Neural cell (in vitro differentiated cells): ENCODE data around the gene RNF41. TPM values are rescaled to one million over a fixed set of nuclear protein-coding genes. Genes with fewer than 3 reads are reported as not detected.

ENCODE experiments used
- H2AFZ ChIP-seq: fragments of 200-600, 300-800 bp; sonication (generic), shearing (Covaris generic); 2 replicates; pipeline ENCODE4 v1.6.0; 2014; ENCODE audit warnings: low read depth, mild to moderate bottlenecking, antibody characterized with exemption, low read length, moderate library complexity
- H3F3A ChIP-seq: fragments of 200-600 bp; shearing (Covaris generic); 2 replicates; pipeline ENCODE4 v1.6.1; 2016; ENCODE audit warnings: mild to moderate bottlenecking, moderate library complexity, mixed read lengths, antibody characterized with exemption, low read length; ENCODE audit not compliant: insufficient read depth, poor library complexity, severe bottlenecking
- H3K27ac ChIP-seq: fragments of 200-600, 300-800 bp; sonication (generic), shearing (Covaris generic); 2 replicates; pipeline ENCODE4 v1.5.1; 2014; ENCODE audit warnings: mild to moderate bottlenecking, low read length, moderate library complexity
- H3K27me3 ChIP-seq: fragments of 300-800, 200-600 bp; sonication (generic), shearing (Covaris generic); 2 replicates; pipeline ENCODE4 v1.6.0; 2014; ENCODE audit warnings: mild to moderate bottlenecking, low read depth, low read length, moderate library complexity; ENCODE audit not compliant: insufficient read depth
- H3K36me3 ChIP-seq: fragments of 300-800, 200-600 bp; sonication (generic), shearing (Covaris generic); 2 replicates; pipeline ENCODE4 v1.5.1; 2014; ENCODE audit warnings: mild to moderate bottlenecking, antibody characterized with exemption, low read length, moderate library complexity; ENCODE audit not compliant: insufficient read depth
- H3K4me2 ChIP-seq: fragments of 300-800, 200-600 bp; sonication (generic), shearing (Covaris generic); 2 replicates; pipeline ENCODE4 v1.6.0; 2014; ENCODE audit warnings: mild to moderate bottlenecking, low read length
- H3K4me3 ChIP-seq: fragments of 300-800, 200-600 bp; sonication (generic), shearing (Covaris generic); 2 replicates; pipeline ENCODE4 v1.5.1; 2014; ENCODE audit warnings: mild to moderate bottlenecking, low read length, moderate library complexity
- H3K79me2 ChIP-seq: fragments of 200-600 bp; shearing (Covaris generic); replicated peaks from 2 replicates; pipeline ENCODE4 v1.6.0; 2014; ENCODE audit warnings: mild to moderate bottlenecking, low read length, moderate library complexity; ENCODE audit not compliant: insufficient read depth
- H3K9ac ChIP-seq: fragments of 300-800, 200-600 bp; sonication (generic), shearing (Covaris generic); 2 replicates; pipeline ENCODE4 v1.6.1; 2016; ENCODE audit warnings: mild to moderate bottlenecking, low read length, mixed read lengths
- H3K9me2 ChIP-seq: fragments of 200-600 bp; shearing (Covaris generic); 2 replicates; pipeline ENCODE4 v1.6.1; 2016; ENCODE audit warnings: mild to moderate bottlenecking, low read length, mixed read lengths; ENCODE audit not compliant: insufficient read depth
- H3K9me3 ChIP-seq: fragments of 200-600, 300-800 bp; sonication (generic), shearing (Covaris generic); 2 replicates; pipeline ENCODE4 v1.6.1; 2016; ENCODE audit warnings: mild to moderate bottlenecking, mixed run types, low read length, moderate library complexity, mixed read lengths
- H4K20me1 ChIP-seq: fragments of 200-600 bp; shearing (Covaris generic); 2 replicates; pipeline ENCODE4 v1.6.1; 2016; ENCODE audit warnings: mild to moderate bottlenecking, mixed run types; ENCODE audit not compliant: insufficient read depth
- CTCF ChIP-seq: fragments of 450-650 bp; IDR thresholded peaks from 2 replicates; pipeline ENCODE4 v1.5.1; 2014; ENCODE audit warnings: antibody characterized with exemption, mild to moderate bottlenecking, moderate library complexity; ENCODE audit not compliant: poor library complexity, severe bottlenecking
- EP300 ChIP-seq: fragments of 450-650 bp; conservative IDR thresholded peaks from 2 replicates; pipeline ENCODE4 v1.6.1; 2014; ENCODE audit warnings: antibody characterized with exemption, mild to moderate bottlenecking, moderate library complexity; ENCODE audit not compliant: poor library complexity, severe bottlenecking
- EZH2 ChIP-seq: fragments of 200-600, 300-800 bp; shearing (Covaris generic), sonication (generic); IDR thresholded peaks from 2 replicates; pipeline ENCODE4 v1.6.1; 2014; ENCODE audit warnings: antibody characterized with exemption, low read length, borderline replicate concordance, mild to moderate bottlenecking; ENCODE audit not compliant: insufficient read depth, poor library complexity, severe bottlenecking
- MXI1 ChIP-seq: fragments of 450-650 bp; conservative IDR thresholded peaks from 2 replicates; pipeline ENCODE4 v1.6.1; 2014; ENCODE audit warnings: antibody characterized with exemption, mild to moderate bottlenecking; ENCODE audit not compliant: poor library complexity, severe bottlenecking
- POLR2AphosphoS5 ChIP-seq: IDR thresholded peaks from 2 replicates; pipeline ENCODE4 v1.6.1; 2012
- RAD21 ChIP-seq: fragments of 450-650 bp; conservative IDR thresholded peaks from 2 replicates; pipeline ENCODE4 v1.6.1; 2014; ENCODE audit warnings: antibody characterized with exemption, mild to moderate bottlenecking, moderate library complexity
- REST ChIP-seq: IDR thresholded peaks from 2 replicates; pipeline ENCODE4 v1.6.1; 2012; ENCODE audit warnings: borderline replicate concordance
- SMC3 ChIP-seq: fragments of 450-650 bp; conservative IDR thresholded peaks from 2 replicates; pipeline ENCODE4 v1.6.1; 2014; ENCODE audit warnings: antibody characterized with exemption, mild to moderate bottlenecking, moderate library complexity; ENCODE audit not compliant: poor library complexity
- TAF1 ChIP-seq: IDR thresholded peaks from 2 replicates; pipeline ENCODE4 v1.6.1; 2012; ENCODE audit warnings: low read depth
- polyA plus RNA-seq: library from polyadenylated mRNA; depleted of rRNA; stranded (reverse); fragments of >200 nt; gene quantifications from 2 replicates; pipeline ENCODE4 v1.2.3, GENCODE V29; 2014

RNF41 gene
- polyA plus RNA-seq, 1 donor from 2014 or later, result 108 TPM

- Histone ChIP-seq H3K9ac (no peak overlapping the region), H3K9me3 (no peaks in the 10 kb centered on the region), H3K4me3 (no peak overlapping the region), H3K36me3 (peaks cover 7% of the 10 kb centered on the region), H3K27me3 (no peaks in the 10 kb centered on the region), H3F3A (no peaks in the 10 kb centered on the region), H3K79me2 (peaks cover 21% of the 10 kb centered on the region), H3K27ac (no peak overlapping the region), H4K20me1 (no peaks in the 10 kb centered on the region), H3K9me2 (no peaks in the 10 kb centered on the region), H2AFZ (no peak overlapping the region), H3K4me2 (no peak overlapping the region)
- no peak for TF ChIP-seq RAD21
- TF ChIP-seq SMC3, result no peak
- TF ChIP-seq MXI1, result no peak
- TF ChIP-seq TAF1, result no peak
- no peak for TF ChIP-seq POLR2AphosphoS5
- TF ChIP-seq REST, result no peak
- no peak for TF ChIP-seq EZH2
- TF ChIP-seq EP300, result no peak
- no peak for TF ChIP-seq CTCF
These were observed 31.4 kb upstream of the RNF41 start for GRCh38 chr12:56253091-56253490.

- no peaks in the 10 kb centered on the region for H3K27me3 ChIP-seq
- peaks cover 19% of the 10 kb centered on the region for H3K79me2 ChIP-seq
- no peak overlapping the region for H3K27ac ChIP-seq
These were observed 30.9 kb upstream of the RNF41 start for GRCh38 chr12:56252649-56253048.

More at GRCh38 chr12:56252649-56253048, 30.9 kb upstream of the RNF41 start:
- no peaks in the 10 kb centered on the region for H3F3A ChIP-seq
- no peaks in the 10 kb centered on the region for H4K20me1 ChIP-seq
- peaks cover 7% of the 10 kb centered on the region for H3K36me3 ChIP-seq
- no peaks in the 10 kb centered on the region for H3K9me3 ChIP-seq
- H3K4me3 ChIP-seq, result no peak overlapping the region
- H3K9me2 ChIP-seq, result no peaks in the 10 kb centered on the region
- H3K9ac ChIP-seq, result no peak overlapping the region
- no peak overlapping the region for H3K4me2 ChIP-seq
- no peak overlapping the region for H2AFZ ChIP-seq
- no peak for TF ChIP-seq RAD21
- no peak for TF ChIP-seq EP300
- TF ChIP-seq MXI1, result no peak
- no peak for TF ChIP-seq CTCF
- TF ChIP-seq REST, result no peak
- no peak for TF ChIP-seq EZH2
- no peak for TF ChIP-seq SMC3
